GM10248 (cell line): ENCODE data around the gene SYCE3.

ENCODE experiments used
- CTCF ChIA-PET: fragments of 300-600 bp; sonication (Branson Sonifier 250); formaldehyde crosslinking; extraction: SDS; loops from one replicate; lab custom pipeline; 2021; ENCODE audit warnings: antibody characterized with exemption; lab: Yijun Ruan, JAX
- POLR2A ChIA-PET: fragments of 350-650 bp; sonication (Branson Sonifier 250); formaldehyde crosslinking; extraction: SDS; loops from one replicate; lab custom pipeline; 2020; ENCODE audit warnings: antibody characterized with exemption; lab: Yijun Ruan, JAX
- DNase-seq: peaks from one replicate; pipeline ENCODE4 v3.0.0; 2012; ENCODE audit errors: extremely low spot score
- TF ChIP-seq, protein P1 (sequence below): IDR thresholded peaks from 2 replicates; pipeline ENCODE4 v1.5.1; 2012; ENCODE audit warnings: mild to moderate bottlenecking, low read depth; ENCODE audit errors: extremely low read depth, missing control alignments, control extremely low read depth

Gene SYCE3

DNA sequence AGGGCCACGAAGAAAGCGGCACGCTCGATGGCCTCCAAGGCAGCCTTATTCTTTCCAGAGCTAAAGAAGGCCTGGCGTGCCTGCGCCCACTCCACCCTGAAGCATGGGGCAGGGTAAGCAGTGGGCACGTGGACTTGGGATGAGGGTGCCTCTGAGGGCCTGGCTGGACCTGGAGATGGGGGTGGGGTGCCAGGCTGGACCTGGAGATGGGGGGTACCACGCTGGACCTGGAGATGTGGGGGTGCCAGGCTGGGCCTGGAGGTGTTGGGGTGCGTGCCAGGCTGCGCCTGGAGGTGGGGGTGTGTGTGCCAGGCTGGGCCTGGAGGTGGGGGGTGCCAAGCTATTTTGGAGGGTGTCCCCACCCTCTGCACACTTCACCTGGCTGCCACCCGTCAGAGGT, 10.2 kb upstream of the SYCE3 start:
- no peak for DNase-seq
- ChIA-PET POLR2A (no interaction called here), CTCF (interaction anchor here (1.0 to 2.8 kb wide), 6 partner anchors 10 to 64 kb away, joined by 3 to 25 read pairs (median 3); partner anchors contain the start of genes SCO2 and SYCE3)
- TF ChIP-seq, protein P1, sequence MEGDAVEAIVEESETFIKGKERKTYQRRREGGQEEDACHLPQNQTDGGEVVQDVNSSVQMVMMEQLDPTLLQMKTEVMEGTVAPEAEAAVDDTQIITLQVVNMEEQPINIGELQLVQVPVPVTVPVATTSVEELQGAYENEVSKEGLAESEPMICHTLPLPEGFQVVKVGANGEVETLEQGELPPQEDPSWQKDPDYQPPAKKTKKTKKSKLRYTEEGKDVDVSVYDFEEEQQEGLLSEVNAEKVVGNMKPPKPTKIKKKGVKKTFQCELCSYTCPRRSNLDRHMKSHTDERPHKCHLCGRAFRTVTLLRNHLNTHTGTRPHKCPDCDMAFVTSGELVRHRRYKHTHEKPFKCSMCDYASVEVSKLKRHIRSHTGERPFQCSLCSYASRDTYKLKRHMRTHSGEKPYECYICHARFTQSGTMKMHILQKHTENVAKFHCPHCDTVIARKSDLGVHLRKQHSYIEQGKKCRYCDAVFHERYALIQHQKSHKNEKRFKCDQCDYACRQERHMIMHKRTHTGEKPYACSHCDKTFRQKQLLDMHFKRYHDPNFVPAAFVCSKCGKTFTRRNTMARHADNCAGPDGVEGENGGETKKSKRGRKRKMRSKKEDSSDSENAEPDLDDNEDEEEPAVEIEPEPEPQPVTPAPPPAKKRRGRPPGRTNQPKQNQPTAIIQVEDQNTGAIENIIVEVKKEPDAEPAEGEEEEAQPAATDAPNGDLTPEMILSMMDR, result no peak

DNA sequence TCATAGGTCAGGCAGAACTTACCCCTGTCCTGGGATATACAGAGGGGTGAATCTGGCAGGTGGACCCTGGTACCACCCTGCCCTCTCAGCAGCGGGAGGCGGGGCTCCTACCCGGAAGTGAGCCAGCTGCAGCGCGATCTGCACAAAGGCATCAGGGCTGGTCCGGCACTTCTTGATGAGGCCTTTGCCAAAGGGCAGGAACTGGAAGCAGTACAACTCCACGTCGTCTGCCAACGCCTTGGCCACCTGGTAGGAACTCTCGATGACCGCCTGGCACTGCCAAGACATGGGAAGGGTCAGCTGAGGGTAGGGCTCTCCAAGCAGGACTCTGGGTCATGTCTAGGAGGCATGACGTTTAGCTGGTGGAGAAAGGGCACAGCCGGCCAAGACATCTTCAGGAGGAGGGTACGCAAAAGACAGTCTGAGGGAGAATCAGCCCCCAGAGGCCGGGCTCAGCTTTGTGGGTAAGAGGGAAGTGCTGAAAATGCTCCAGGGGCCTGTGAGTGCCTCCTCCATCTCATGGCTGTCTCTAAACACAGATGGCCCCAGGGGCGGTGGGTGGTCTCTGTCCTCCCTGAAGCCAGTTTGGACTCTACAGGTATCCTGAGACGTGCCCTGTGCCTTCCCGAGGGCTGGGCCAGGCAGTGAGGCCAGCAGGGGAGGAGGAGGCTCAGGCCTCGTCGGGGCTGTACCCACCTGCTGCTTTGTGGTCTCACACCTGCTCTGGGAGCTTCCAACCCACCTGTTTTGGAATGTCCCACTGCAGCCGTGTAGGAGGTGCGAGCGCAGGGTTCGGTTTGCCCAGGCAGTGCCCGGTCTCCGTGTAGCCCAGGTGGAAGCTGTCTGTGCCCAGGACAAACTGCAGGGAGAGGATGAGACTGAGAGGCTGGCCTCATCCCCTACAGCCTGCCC, 8.8 kb upstream of the SYCE3 start:
- DNase-seq, result no peak
- ChIA-PET CTCF (interaction anchor here (0.9 to 2.8 kb wide), 4 partner anchors 8 to 49 kb away, joined by 4 to 25 read pairs (median 6); partner anchors contain the start of genes SCO2 and SYCE3), POLR2A (no interaction called here)
- TF ChIP-seq, protein P1, result no peak

- no peak for DNase-seq
- CTCF ChIA-PET, result interaction anchor here (1.0 to 2.8 kb wide), 4 partner anchors 8 to 22 kb away, joined by 3 to 25 read pairs (median 4); partner anchors contain the start of gene SYCE3
- TF ChIP-seq, protein P1, result no peak
- POLR2A ChIA-PET, result no interaction called here
Observed at GRCh38 chr22:50570861-50571260, 8.1 kb upstream of the SYCE3 start.

- ChIA-PET CTCF (interaction anchor here (1.0 to 1.7 kb wide), 4 partner anchors 9 to 51 kb away, joined by 3 to 6 read pairs (median 4); no protein-coding TSS in a partner anchor), POLR2A (interaction anchor here (1.1 kb wide), 1 partner anchor 45 kb away, joined by 3 read pairs; the partner anchor contains the start of gene SCO2)
- TF ChIP-seq, protein P1, result no peak
- DNase-seq, result no peak
Observed at GRCh38 chr22:50569896-50570535, 7.3 kb upstream of the SYCE3 start.

- CTCF ChIA-PET, result interaction anchor here (1.2 to 1.7 kb wide), 2 partner anchors 12 to 52 kb away, joined by 5 read pairs; no protein-coding TSS in a partner anchor
- POLR2A ChIA-PET, result interaction anchor here (1.1 kb wide), 1 partner anchor 44 kb away, joined by 3 read pairs; the partner anchor contains the start of gene SCO2
- TF ChIP-seq, protein P1, result no peak
- no peak for DNase-seq
Observed at GRCh38 chr22:50569041-50569459, 6.3 kb upstream of the SYCE3 start.

DNA sequence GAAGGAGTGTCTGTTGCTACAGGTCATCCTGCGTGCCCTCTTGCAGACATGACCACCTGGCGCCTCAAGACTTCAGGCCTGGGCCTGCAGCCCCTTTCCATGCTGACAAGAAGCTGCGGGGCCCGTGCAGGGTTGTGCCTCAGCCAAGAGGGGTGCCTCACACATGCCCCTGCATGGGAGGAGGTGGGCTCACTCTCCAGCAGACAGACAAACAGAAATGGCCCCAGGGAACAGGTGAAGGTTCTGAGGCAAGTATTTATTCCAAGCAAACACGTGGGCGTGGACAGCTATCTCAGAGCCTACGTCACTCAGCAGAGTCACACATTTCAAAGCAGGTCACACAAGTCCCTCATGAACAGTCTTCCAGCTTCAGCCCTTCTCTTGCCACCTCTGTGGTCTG, 5.9 kb upstream of the SYCE3 start:
- ChIA-PET POLR2A (interaction anchor here (1.1 kb wide), 1 partner anchor 43 kb away, joined by 3 read pairs; the partner anchor contains the start of gene SCO2), CTCF (interaction anchor here (1.7 kb wide), 1 partner anchor 11 kb away, joined by 5 read pairs; no protein-coding TSS in a partner anchor)
- TF ChIP-seq, protein P1, result no peak
- DNase-seq, result no peak
